ENCODE results near the gene SMIM38. TPM values are rescaled to one million over a fixed set of nuclear protein-coding genes. Genes with fewer than 3 reads are reported as not detected.

The SMIM38 gene
- total RNA-seq, 1 experiment from 2014 or later = 0.09 TPM

GRCh38 chr11:69196783-69197169, 41.0 kb downstream of the SMIM38 start:
- Mint-ChIP-seq H3K4me3 (no peak overlapping the region), H3K4me1 (peaks cover 11 to 13% of the 10 kb centered on the region in 2 experiments), H3K36me3 (ENCODE audit: insufficient read depth in 1 of 3, low read depth in 3 of 3) (peaks cover 0 to 7% (median 6%) of the 10 kb centered on the region in 3 experiments; a peak in 2 of 7 replicates), H3K27me3 (ENCODE audit: low read depth) (peaks cover 2% of the 10 kb centered on the region; the same call in 1 of the 2 replicates), H3K27ac (no peak overlapping the region), H3K9me3 (peaks cover 8 to 10% of the 10 kb centered on the region in 2 experiments; a peak in 4 of 5 replicates)
- Histone ChIP-seq H3K56ac (ENCODE audit: insufficient read length, low read depth, low read length) (no peak overlapping the region), H4K20me1 (ENCODE audit: control insufficient read depth, insufficient read depth, insufficient read length) (no peaks in the 10 kb centered on the region), H3K4ac (ENCODE audit: low read depth, low read length) (no peak overlapping the region), H4K5ac (ENCODE audit: insufficient read length, low read depth, low read length) (no peak overlapping the region), H3K9me3 (ENCODE audit: control insufficient read depth, low read depth, low read length) (no peaks in the 10 kb centered on the region), H4K8ac (replicated peaks; ENCODE audit: insufficient read length, low read depth, low read length) (no peak overlapping the region), H3K27me3 (ENCODE audit: insufficient read depth, low read length) (no peaks in the 10 kb centered on the region), H3K79me2 (ENCODE audit: insufficient read depth, low read length) (no peaks in the 10 kb centered on the region), H2AFZ (ENCODE audit: low read length) (no peak overlapping the region), H3K27ac (ENCODE audit: insufficient read length, low read depth, low read length) (no peak overlapping the region), H3K4me2 (ENCODE audit: insufficient read depth, insufficient read length, low read length) (no peak overlapping the region), H3K9ac (ENCODE audit: extremely low read depth, insufficient read length, low read length) (no peak overlapping the region), H3T11ph (ENCODE audit: low read length) (no peak overlapping the region), H3K18ac (ENCODE audit: insufficient read length, low read depth, low read length) (no peak overlapping the region), H4K91ac (ENCODE audit: insufficient read length, low read depth, low read length) (no peak overlapping the region), H3K14ac (ENCODE audit: insufficient read depth, low read length) (no peak overlapping the region), H2BK5ac (ENCODE audit: insufficient read length, low read length) (no peak overlapping the region), H3K79me1 (ENCODE audit: insufficient read depth, low read depth, low read length, poor library complexity, severe bottlenecking) (no peaks in the 10 kb centered on the region), H3K4me1 (ENCODE audit: insufficient read depth, low read length) (no peaks in the 10 kb centered on the region), H3K23ac (ENCODE audit: insufficient read length, low read depth, low read length) (no peak overlapping the region), H2BK15ac (ENCODE audit: low read depth, low read length) (no peak overlapping the region), H2BK120ac (ENCODE audit: low read depth, low read length, poor library complexity, severe bottlenecking) (no peak overlapping the region), H2BK12ac (ENCODE audit: insufficient read length, low read depth, low read length) (no peak overlapping the region), H2AK5ac (ENCODE audit: insufficient read length, low read length) (no peak overlapping the region), H3K23me2 (ENCODE audit: insufficient read length, low read depth, low read length, poor library complexity, severe bottlenecking) (no peaks in the 10 kb centered on the region), H2BK20ac (ENCODE audit: low read depth, low read length, poor library complexity, severe bottlenecking) (no peak overlapping the region)
- no CpG with 5 or more reads among the region's 14 CpGs for WGBS (ENCODE audit: extremely low coverage, insufficient read length, low lambda C conversion rate)
- DNase-seq = no peak
- TF ChIP-seq CTCF (conservative IDR thresholded peaks at IDR 0.05) = no peak

Measured in H9 (cell line).